ENCODE results near the gene GSX2. TPM values are rescaled to one million over a fixed set of nuclear protein-coding genes. Genes with fewer than 3 reads are reported as not detected.
"Not testable (repeated sequence)": the region's sequence is repeated elsewhere in the genome, so short reads cannot be mapped to it uniquely, and the experiment has no call there.

The GSX2 gene
- total RNA-seq, 1 donor from 2014 or later, result not detected

- Mint-ChIP-seq H3K9me3 (ENCODE audit: low read depth) (no peaks in the 10 kb centered on the region), H3K27me3 (ENCODE audit: low read depth) (peaks cover 29% of the 10 kb centered on the region), H3K4me3 (ENCODE audit: unreplicated experiment) (no peak overlapping the region), H3K4me1 (ENCODE audit: low read depth) (peaks cover 17% of the 10 kb centered on the region), H3K27ac (ENCODE audit: unreplicated experiment) (no peak overlapping the region), H3K36me3 (ENCODE audit: low read depth) (no peaks in the 10 kb centered on the region)
- DNase-seq (ENCODE audit: low spot score), result no peak
- no peak for TF ChIP-seq CTCF (IDR thresholded peaks at IDR 0.05)
These were observed 9.5 kb downstream of the GSX2 start for GRCh38 chr4:54109241-54110018.

- Mint-ChIP-seq H3K27me3 (ENCODE audit: low read depth) (peaks cover 29% of the 10 kb centered on the region), H3K4me3 (ENCODE audit: unreplicated experiment) (no peak overlapping the region), H3K36me3 (ENCODE audit: low read depth) (no peaks in the 10 kb centered on the region), H3K9me3 (ENCODE audit: low read depth) (peaks cover under 1% of the 10 kb centered on the region), H3K27ac (ENCODE audit: unreplicated experiment) (no peak overlapping the region), H3K4me1 (ENCODE audit: low read depth) (peaks cover 17% of the 10 kb centered on the region)
- no peak for DNase-seq (ENCODE audit: low spot score)
- no peak for TF ChIP-seq CTCF (IDR thresholded peaks at IDR 0.05)
These were observed 10.1 kb downstream of the GSX2 start for GRCh38 chr4:54110019-54110416.

GRCh38 chr4:54113206-54113605 lies 13.2 kb downstream of the GSX2 start:
- not testable (repeated sequence) for H3K9me3 Mint-ChIP-seq (ENCODE audit: low read depth); H3K36me3 Mint-ChIP-seq (ENCODE audit: low read depth); H3K27ac Mint-ChIP-seq (ENCODE audit: unreplicated experiment); DNase-seq (ENCODE audit: low spot score); H3K4me3 Mint-ChIP-seq (ENCODE audit: unreplicated experiment)
- peaks cover 18% of the 10 kb centered on the region for H3K4me1 Mint-ChIP-seq (ENCODE audit: low read depth)
- H3K27me3 Mint-ChIP-seq (ENCODE audit: low read depth), result peaks cover 20% of the 10 kb centered on the region

- not testable (repeated sequence) for DNase-seq (ENCODE audit: low spot score); H3K9me3 Mint-ChIP-seq (ENCODE audit: low read depth); H3K4me3 Mint-ChIP-seq (ENCODE audit: unreplicated experiment); H3K27ac Mint-ChIP-seq (ENCODE audit: unreplicated experiment); H3K36me3 Mint-ChIP-seq (ENCODE audit: low read depth); H3K27me3 Mint-ChIP-seq (ENCODE audit: low read depth)
- H3K4me1 Mint-ChIP-seq (ENCODE audit: low read depth), result peaks cover 17% of the 10 kb centered on the region
These were observed 16.3 kb downstream of the GSX2 start for GRCh38 chr4:54116246-54116645.

GRCh38 chr4:54118850-54119589 lies 19.1 kb downstream of the GSX2 start:
- Mint-ChIP-seq H3K36me3 (ENCODE audit: low read depth) (no peaks in the 10 kb centered on the region), H3K4me3 (ENCODE audit: unreplicated experiment) (no peak overlapping the region), H3K27me3 (ENCODE audit: low read depth) (no peaks in the 10 kb centered on the region), H3K9me3 (ENCODE audit: low read depth) (peaks cover 5% of the 10 kb centered on the region), H3K4me1 (ENCODE audit: low read depth) (peaks cover 17% of the 10 kb centered on the region), H3K27ac (ENCODE audit: unreplicated experiment) (peak overlapping the region; percentile 90)
- no peak for TF ChIP-seq CTCF (IDR thresholded peaks at IDR 0.05)
- DNase-seq (ENCODE audit: low spot score), result no peak

GRCh38 chr4:54120518-54120917 lies 20.6 kb downstream of the GSX2 start:
- peaks cover 3% of the 10 kb centered on the region for H3K9me3 Mint-ChIP-seq (ENCODE audit: low read depth)
- no peak for TF ChIP-seq CTCF (IDR thresholded peaks at IDR 0.05)
- H3K27ac Mint-ChIP-seq (ENCODE audit: unreplicated experiment), result peak overlapping the region; percentile 45
- H3K36me3 Mint-ChIP-seq (ENCODE audit: low read depth), result no peaks in the 10 kb centered on the region
- H3K4me1 Mint-ChIP-seq (ENCODE audit: low read depth), result peaks cover 17% of the 10 kb centered on the region
- no peak for DNase-seq (ENCODE audit: low spot score)
- no peaks in the 10 kb centered on the region for H3K27me3 Mint-ChIP-seq (ENCODE audit: low read depth)
- no peak overlapping the region for H3K4me3 Mint-ChIP-seq (ENCODE audit: unreplicated experiment)

Measured in chondrocyte (in vitro differentiated cells).